ENCODE measurements around the gene ZYG11A. TPM values are rescaled to one million over a fixed set of nuclear protein-coding genes. Genes with fewer than 3 reads are reported as not detected.
"Not testable (repeated sequence)": the region's sequence is repeated elsewhere in the genome, so short reads cannot be mapped to it uniquely, and the experiment has no call there.

The ZYG11A gene
- total RNA-seq: 0.06 TPM
- long read RNA-seq: 0 reads

DNA sequence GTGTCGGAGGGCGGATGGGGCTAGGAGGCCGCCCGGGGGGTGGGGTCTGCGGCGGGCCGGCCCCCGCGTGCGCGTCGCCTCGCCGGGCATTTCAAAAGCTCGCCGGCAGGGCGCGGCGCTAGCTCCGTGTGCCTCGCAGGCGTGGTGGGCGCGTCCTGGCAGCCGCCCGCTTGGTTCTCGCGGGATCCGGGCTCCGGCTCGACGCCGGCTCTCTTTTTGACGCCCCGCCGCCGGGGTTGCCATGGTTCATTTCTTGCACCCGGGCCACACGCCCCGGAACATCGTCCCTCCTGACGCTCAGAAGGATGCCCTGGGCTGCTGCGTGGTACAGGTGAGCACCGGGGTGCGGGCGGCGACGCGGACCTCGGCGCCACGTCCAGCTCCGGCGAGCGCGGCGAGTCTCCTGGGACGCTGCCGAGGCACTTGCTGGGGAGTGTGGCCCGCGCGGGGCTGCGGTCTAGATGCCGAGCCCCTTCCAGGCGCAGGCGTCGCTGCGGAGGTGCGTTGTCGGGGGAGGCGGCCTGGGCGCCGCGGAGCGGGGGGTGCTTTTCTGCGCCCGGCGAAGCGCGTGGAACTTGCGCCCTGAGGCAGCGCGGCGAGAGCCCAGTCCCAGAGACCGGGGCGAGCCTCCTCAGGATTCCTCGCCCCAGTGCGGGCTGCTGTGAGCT lies at the start of gene ZYG11A:
Gene ZYG11A, plus strand, starts transcription at position 118 of the 668 bp plus-strand sequence. Its CDS starts 124 bp downstream, at position 242.
- DNase-seq (ENCODE audit: low spot score): no peak

DNA sequence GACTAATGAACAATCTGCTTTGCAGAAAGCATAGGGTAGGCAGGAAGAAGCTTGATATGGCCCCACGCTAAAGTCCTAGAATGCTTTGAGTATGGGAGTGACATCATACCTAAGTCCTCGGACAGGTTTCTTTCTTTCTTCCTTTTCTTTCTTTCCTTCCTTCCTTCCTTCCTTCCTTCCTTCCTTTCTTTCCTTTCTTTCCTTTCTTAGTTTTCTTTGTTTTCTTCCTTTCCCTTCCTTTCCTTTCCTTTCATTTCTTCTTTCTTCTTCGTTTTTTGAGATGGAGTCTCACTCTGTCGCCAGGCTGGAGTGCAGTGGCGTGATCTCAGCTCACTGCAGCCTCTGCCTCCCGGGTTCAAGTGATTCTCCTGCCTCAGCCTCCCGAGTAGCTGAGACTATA lies 48.8 kb upstream of the ZYG11A start:
- DNase-seq (ENCODE audit: low spot score): not testable (repeated sequence)

DNA sequence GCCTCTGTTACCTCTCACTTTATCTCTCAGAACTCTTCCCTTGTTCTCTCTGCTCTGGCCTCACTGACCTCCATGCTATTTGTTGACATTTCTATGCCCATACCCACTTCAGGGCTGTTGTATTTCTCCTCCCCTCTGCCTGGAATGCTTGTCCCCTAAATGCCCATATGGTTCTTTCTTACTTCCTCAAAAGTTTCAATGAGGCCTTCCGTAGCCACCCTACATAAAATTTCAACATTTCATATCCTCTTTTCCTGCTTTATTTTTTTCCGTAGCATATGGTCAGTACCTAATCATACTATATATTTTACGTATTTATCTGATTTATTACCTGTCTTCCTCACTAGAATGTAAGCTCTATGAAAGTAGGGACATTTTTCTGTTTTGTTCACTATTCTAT lies 47.1 kb upstream of the ZYG11A start:
- DNase-seq (ENCODE audit: low spot score): no peak

DNA sequence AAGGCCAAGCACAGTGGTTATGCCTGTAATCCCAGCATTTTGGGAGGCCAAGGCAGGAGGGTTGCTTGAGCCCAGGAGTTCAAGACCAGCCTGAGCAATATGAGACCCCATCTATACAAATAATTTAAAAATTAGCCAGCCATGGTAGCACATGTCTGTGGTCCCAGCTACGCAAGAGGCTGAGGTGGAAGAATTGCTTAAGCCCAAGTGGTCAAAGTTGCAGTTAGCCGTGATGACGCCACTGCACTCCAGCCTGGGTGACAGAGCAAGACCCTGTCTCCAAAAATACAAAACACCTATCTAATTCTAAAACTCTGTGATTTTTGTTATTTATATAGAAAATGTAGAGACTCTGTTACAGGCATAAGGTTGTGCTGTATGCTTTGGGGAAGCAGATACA lies 44.2 kb upstream of the ZYG11A start:
- DNase-seq (ENCODE audit: low spot score): no peak

DNA sequence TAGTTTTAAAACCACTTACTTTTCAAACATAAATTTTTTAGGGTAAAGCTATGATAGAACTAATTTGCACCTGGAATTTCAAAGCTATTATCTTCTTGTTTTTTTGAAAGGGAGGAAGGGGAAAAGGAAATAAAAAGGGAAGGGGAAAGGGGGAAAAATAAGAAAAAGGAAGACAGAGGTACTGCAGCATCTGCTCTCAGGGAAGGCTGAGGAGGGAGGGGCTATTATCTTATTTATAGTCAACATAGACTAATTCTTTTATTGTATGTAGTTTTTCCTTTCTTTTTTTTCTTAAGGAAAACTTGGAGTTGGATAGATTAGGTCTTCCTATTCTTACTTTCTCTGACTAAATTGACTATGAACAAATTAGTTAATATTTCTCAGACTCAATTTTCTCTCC lies 41.5 kb upstream of the ZYG11A start:
- DNase-seq (ENCODE audit: low spot score): no peak

DNA sequence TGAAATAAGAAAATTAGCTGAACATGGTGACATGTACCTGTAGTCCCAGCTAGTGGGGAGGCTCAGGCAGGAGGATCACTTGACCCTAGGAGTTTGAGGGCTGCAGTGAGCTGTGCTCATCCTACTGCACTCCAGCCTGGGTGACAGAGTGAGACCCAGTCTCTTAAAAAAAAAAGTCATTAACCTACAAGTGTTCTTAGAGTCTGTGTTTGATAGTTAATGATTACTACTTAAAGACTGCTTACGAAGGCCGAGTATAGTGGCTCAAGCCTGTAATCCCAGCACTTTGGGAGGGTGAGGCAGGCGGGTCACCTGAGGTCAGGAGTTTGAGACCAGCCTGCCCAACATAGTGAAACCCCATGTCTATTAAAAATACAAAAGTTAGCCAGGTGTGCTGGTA lies 38.5 kb upstream of the ZYG11A start:
- not testable (repeated sequence) for DNase-seq (ENCODE audit: low spot score)

DNA sequence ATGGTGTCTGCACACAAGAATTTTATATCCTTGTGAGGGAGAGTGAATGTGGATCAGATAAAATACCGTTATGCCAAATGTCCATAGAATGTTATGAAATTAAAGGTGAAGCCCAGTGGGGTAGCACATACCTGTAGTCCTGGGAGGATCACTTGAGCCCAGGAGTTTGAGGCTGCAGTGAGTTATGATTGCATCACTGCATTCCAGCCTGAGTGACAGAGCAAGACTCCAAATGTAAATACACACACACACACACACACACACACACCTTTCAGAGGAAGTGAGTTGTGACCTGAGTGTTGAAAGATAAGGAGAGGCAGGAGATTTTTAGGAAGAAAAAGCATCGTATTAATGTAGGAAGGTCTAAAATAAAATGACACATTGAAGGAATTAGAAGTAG lies 28.1 kb upstream of the ZYG11A start:
- DNase-seq (ENCODE audit: low spot score): no peak

DNA sequence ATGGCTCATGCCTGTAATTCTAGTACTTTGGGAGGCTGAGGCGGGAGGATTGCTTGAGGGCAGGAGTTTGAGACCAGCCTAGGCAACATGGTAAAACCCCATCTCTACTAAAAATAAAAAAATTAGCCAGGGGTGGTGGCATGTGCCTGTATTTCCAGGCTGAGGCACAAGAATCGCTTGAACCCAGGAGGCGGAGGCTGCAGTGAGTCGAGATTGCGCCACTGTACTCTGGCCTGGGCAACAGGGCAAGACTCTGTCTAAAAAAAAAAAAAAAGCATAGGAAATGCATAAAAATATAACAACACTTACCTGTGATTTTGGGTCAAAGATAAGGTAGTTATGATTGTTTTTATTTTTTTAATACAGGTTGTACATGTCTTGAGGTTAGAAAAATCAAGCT lies 21.7 kb upstream of the ZYG11A start:
- not testable (repeated sequence) for DNase-seq (ENCODE audit: low spot score)

DNA sequence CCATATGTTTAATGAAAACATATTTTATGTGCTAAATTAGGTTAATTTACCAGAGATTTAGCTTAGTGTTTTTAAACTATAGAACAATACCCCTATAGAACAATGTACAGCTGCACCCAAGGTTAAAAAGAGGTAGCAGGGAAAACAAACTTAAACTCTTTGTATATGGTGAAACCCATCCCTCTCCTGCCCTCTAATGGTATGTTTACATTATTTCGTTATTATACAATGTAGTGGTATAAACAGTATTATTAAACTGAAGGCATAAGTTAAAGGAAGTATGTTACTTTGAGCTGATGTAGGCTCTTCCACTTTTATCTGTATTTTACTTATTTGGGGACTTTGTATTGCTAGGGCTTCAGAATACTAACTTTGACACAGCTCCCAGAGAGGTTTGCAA lies 16.7 kb upstream of the ZYG11A start:
- no peak for DNase-seq (ENCODE audit: low spot score)

DNA sequence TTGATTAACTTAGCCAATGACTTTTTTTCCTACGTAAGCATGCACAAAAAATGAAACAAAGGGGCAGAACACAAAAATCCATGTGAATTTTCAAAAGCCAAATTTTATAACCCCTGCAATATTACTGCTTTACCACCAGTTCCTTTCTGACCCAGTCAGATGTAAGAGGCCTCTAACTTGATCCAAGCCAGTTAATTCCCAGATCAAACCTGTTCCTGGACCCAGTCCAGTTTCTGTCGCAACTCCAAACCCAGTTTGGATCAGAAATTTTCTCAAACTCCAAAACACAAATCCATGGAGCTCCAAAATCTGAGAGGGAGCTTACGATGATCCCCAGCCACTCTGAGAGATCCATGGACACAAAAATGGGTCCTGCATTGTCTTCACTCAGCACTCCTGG lies 7.8 kb upstream of the ZYG11A start:
- no peak for DNase-seq (ENCODE audit: low spot score)

DNA sequence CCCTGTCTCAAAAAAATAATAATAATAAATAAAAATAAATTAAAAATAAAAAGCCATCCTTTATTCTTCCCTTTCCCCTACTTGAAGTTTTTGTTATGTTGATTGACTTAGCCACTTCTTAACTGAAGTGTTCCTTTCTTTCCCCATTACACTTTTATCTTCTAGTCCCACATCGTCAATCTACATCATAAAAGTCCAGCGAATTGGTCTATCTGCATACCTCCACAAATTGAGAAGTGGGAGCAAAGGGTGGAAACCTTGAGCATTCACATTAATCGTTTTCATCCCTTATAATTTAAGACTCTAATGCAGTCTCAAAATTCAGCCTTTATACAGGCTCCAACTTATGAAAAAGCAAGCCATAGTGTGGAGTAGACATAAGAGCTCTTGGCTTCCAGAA lies 6.5 kb upstream of the ZYG11A start:
- no peak for DNase-seq (ENCODE audit: low spot score)

DNA sequence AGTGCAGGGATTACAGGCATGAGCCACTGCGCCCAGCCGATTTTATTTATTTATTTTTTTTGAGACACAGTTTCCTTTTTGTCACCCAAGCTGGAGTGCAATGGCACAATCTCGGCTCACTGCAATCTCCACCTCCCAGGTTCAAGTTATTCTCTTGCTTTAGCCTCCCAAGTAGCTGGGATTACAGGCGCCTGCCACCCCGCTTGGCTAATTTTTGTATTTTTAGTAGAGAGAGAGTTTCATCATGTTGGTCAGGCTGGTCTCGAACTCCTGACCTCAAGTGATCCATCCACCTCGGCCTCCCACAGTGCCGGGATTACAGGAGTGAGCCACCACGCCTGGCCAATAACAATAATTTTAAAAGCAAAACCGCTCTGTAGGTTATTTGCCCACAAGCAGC lies 3.4 kb upstream of the ZYG11A start:
- not testable (repeated sequence) for DNase-seq (ENCODE audit: low spot score)

DNA sequence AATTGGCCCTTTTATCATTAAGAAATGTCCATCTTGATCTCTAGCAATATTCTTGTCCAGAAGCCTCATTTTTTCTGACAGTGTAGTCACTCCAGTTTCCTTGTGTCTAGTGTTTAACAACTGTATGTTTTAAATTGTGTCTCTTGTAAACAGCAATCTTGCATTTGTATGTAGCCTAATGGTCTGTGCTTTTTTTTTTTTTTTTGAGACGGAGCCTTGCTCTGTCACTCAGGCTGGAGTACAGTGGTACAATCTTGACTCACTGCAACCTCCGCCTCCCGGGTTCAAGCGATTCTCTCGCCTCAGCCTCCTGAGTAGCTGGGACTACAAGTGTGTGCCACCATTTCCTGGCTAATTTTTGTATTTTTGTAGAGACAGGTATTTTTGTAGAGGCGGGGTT lies 2.6 kb downstream of the ZYG11A start:
- not testable (repeated sequence) for DNase-seq (ENCODE audit: low spot score)

DNA sequence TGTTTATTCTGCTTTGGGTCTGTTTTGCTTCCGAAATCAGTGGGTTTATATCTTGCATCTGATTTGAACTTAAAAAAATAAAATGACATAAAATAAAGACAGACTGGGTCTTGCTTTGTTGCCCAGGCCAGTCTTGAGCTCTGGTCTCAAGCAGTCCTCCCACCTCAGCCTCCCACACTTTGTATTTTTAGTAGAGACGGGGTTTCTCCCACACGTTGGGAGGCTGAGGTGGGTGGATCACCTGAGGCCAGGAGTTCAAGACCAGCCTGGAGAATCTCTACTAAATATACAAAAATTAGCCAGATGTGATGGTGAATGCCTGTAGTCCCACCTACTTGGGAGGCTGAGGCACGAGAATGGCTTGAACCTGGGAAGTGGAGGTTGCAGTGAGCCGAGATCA lies 5.9 kb downstream of the ZYG11A start:
- no peak for DNase-seq (ENCODE audit: low spot score)

DNA sequence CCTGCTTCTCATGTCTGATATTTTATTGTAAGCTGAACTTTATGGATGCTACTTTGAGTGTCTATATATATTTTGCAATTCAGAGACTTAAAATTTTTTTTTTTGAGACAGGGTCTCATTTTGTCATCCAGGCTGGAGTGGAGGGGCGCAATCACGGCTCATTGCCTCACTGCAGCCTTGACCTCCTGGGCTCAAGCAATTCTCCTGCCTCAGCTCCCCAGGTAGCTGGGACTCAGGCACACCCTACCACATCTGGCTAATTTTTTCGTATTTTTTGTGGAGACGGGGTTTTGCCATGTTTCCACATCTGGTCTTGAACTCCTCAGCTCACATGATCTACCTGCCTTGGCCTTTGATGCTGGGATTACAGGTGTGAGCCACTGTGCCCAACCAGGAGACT lies 8.4 kb downstream of the ZYG11A start:
- DNase-seq (ENCODE audit: low spot score): no peak

DNA sequence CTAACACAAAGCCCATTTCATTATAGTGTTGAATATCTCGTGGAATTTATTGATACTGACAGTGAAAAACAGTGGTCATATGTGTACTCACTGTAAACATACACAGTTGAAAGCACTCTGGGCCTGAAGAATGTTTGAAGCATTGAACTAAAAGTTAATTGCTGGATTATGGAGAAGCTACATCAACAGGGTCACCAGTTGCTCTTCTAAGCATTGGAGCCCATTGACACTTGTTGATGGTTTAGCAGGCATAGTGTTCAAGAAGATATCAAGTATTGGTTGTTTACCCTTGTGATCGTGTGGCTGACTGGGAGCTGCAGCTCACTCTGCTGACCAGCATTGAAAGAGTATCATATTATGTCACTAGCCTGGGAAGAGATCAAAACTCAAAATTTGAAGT lies 10.3 kb downstream of the ZYG11A start:
- no peak for DNase-seq (ENCODE audit: low spot score)

DNA sequence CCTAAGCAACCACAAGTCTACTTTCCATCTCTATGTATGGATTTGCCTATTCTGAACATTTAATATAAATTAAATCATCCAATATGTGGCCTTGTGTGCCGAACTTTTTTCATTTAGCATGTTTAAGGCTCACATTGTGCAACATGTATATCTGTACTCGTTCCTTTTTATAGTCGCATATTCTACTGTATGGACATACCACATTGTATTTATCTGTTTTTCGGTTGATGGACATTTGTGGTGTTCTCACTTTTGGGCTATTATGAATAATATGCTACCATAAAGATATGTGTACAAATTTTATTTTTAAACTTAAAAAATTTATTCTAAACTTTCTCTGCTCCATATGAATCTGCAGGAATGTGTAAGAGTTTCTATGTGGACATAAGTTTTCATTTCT lies 13.0 kb downstream of the ZYG11A start:
- DNase-seq (ENCODE audit: low spot score): no peak

DNA sequence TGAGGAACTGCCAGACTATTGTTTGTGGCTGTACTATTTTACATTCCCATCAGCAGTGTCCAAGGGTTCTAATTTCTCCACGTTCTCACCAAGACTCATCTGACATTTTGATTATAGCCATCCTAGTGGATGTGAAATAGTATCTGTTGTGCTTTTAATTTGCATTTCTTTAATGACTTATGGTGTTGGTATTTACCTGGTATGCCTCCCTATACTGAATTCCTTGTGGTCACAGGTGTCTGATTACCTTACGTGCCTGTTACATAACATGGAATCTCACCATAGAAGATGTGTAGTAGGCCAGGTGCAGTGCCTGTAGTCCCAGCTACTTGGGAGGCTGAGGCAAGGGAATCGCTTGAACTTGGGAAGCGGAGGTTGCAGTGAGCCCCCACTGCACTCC lies 13.5 kb downstream of the ZYG11A start:
- DNase-seq (ENCODE audit: low spot score): no peak

DNA sequence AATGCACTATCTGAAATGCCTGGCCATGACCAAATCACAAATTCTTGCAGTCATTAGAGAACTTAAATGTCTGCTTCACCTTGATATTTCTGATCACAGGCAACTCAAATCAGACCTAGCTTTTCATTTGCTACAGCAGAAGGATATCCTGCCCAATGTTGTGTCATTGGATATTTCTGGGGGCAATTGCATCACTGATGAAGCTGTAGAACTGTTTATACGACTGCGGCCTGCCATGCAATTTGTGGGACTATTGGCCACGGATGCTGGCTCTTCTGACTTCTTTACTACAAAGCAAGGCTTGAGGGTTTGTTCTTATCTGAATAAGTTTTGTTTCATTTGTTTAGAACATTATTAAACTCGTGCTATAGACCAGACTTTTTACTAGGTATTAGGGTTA lies 14.9 kb downstream of the ZYG11A start:
- DNase-seq (ENCODE audit: low spot score): no peak

DNA sequence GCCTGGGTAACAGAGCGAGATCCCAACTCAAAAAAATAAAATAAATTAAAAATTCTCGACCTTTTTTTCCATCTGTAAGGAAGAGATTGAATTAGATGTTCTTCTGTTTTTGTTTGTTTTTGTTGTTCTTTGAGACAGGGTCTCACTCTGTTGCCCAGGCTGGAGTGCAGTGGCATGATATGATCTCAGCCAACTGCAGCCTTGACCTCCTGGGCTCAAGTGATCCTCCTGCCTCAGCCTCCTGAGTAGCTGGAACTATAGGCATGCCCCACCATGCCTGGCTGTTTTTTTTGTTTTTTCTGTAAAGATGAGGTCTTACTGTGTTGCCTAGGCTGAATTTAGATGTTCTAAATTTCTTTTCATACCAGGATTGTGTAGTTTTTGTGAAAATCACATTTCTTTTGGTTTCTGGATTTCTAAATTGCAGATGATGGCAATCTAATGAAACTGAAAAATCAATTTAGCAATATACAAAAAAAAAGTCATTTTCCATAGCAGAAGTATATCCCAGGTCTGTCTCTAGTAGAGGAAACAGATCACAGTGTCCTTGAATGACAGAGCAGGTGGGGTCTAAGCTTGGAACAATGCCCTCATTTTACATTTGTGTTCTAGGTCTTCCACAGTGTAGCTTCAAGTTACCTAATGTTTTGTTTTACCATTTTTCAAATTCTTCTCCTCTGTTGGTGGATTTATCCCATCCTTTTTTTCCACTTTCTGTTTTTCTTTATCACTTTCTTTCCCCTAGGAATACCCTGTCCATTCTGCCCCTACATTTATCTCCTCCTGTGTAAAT lies 20.3 kb downstream of the ZYG11A start:
- no peak for DNase-seq (ENCODE audit: low spot score)

DNA sequence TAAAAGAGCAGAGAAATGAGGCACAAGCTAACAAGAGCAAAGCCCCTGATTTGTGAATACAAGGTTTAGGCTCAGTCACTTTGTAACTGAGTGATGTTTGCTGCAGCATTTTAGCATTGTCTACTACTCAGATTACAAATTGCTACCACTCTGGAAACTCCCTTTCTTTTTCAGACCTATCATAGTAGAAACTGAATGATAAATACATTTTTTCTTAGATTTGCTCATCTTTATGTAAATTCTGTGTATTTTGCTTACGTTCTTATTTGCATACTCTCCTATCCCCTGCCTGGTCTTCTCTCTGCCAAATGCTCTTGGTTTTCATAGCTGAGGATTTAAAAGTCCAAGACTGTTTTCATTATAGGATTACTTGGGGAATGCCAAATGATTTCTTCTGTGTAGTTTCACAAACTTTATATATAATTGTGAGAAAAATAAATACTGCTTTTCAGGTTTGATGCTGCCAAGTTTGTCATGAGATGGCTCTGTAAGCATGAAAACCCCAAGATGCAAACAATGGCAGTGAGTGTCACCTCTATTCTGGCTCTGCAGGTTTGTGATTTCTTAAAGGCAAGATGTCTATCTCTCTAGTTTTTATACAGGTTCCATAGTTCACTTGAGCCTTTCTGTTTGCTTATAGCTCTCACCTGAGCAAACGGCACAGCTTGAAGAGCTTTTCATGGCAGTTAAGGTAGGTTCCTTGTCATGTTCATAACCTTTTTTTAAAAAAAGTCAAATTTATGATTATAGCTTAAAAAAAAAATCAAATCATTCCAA lies 24.7 kb downstream of the ZYG11A start:
- DNase-seq (ENCODE audit: low spot score): no peak

DNA sequence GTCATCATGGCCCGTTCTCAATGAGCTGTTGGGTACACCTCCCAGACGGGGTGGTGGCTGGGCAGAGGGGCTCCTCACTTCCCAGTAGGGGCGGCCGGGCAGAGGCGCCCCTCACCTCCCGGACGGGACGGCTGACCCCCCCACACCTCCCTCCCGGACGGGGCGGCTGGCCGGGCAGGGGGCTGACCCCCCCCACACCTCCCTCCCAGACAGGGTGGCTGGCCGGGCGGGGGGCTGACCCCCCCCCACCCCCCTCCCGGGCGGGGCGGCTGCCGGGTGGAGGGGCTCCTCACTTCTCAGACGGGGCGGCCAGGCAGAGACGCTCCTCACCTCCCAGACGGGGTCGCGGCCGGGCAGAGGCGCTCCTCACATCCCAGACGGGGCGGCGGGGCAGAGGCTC lies 27.2 kb downstream of the ZYG11A start:
- DNase-seq (ENCODE audit: low spot score): not testable (repeated sequence)
